ENCODE data around the gene IFRD2. TPM values are rescaled to one million over a fixed set of nuclear protein-coding genes. Genes with fewer than 3 reads are reported as not detected.
A peak's percentile ranks its signal among the peaks of the same experiment; 100 is the strongest.

IFRD2 gene
- total and polyA plus RNA-seq, 2 of the 8 experiments (the other 6 are each of a cell fraction or from before 2014, with no cell fraction given), result 76.7 to 88.8 TPM

DNA sequence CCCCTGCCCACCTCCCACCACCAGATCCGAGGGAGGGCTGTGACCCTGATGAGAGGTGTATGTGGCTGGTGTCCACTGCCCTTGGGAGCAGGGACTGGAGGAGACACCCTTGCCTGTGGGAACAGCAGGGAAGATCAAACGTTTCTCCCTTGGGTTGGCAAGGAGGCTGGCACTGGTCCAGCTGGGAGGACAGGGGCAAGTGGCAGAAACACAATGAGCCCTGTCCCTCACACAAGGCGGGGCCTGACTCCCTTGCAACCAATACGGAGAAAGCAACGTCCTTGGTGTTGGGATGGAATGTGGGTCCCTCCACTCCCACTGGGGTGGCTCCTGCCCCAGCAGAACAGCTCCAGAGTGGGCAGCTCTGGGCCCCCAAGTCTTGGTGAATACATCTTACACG, 25.1 kb upstream of the IFRD2 start:
- H2AK5ac ChIP-seq (ENCODE audit: low read depth, low read length), result no peak overlapping the region
- no peak overlapping the region for H2BK120ac ChIP-seq (replicated peaks; ENCODE audit: low read depth, low read length)
- ChIA-PET CTCF (ENCODE audit: partially characterized antibody) (interaction anchor here (0.6 to 3.6 kb wide), 5 partner anchors 10 to 139 kb away, joined by 4 to 17 read pairs (median 5); partner anchors contain the start of genes HYAL1 and TUSC2), POLR2A (ENCODE audit: partially characterized antibody) (interaction anchor here (0.7 to 12.6 kb wide), 3 partner anchors 12 to 25 kb away, joined by 3 to 149 read pairs (median 36); partner anchors contain the start of genes HYAL1, HYAL3, IFRD2 and NAA80)
- no peak overlapping the region for H2BK5ac ChIP-seq (ENCODE audit: low read depth, low read length)
- H3K9me3 ChIP-seq (ENCODE audit: insufficient read depth in 2 of 2, low read depth in 1 of 2, low read length in 1 of 2), result peaks cover 0 to 1% of the 10 kb centered on the region in 2 experiments; a peak in 1 of 4 replicates
- no peak overlapping the region for H3K23ac ChIP-seq (ENCODE audit: insufficient read length)
- no peak overlapping the region for H3K4me3 ChIP-seq (ENCODE audit: extremely low read depth in 1 of 4, insufficient read depth in 2 of 4, low read depth in 3 of 4, low read length in 4 of 4)
- peak overlapping the region; percentile 54; the same call in 1 of the 2 replicates for H4K8ac ChIP-seq (ENCODE audit: extremely low read depth, insufficient read depth, low read length)
- no peak overlapping the region for H2AFZ ChIP-seq (ENCODE audit: low read length)
- no peak overlapping the region; a peak in 1 of 4 replicates for H3K4me2 ChIP-seq (ENCODE audit: insufficient read depth in 1 of 2, low read depth in 2 of 2, low read length in 2 of 2)
- WGBS, 2 experiments (ENCODE audit: extremely low coverage in 1 of 2, insufficient coverage in 1 of 2, insufficient read length in 1 of 2, insufficient replicate concordance in 2 of 2, low coverage in 1 of 2, low lambda C conversion rate in 2 of 2, missing lambda C conversion rate in 1 of 2), result 83% methylated on average over 6 of the region's 6 CpGs; no CpG with 5 or more reads in 1 of the 2 experiments
- H3K27me3 ChIP-seq (replicated peaks in 1 of 4; ENCODE audit: control insufficient read depth in 3 of 4, extremely low read depth in 1 of 4, insufficient read depth in 3 of 4, low read length in 3 of 4), result no peaks in the 10 kb centered on the region
- H3K4me1 ChIP-seq (replicated peaks in 1 of 4; ENCODE audit: control insufficient read depth in 3 of 4, insufficient read depth in 4 of 4, low read length in 3 of 4), result peaks cover 0 to 15% (median 10%) of the 10 kb centered on the region in 4 experiments; a peak in 6 of 7 replicates
- H4K5ac ChIP-seq (ENCODE audit: insufficient read length, low read depth, low read length), result no peak overlapping the region
- H3K79me1 ChIP-seq (ENCODE audit: low read depth, low read length), result peaks cover 20% of the 10 kb centered on the region
- FAIRE-seq, result no peak
- peaks cover 10% of the 10 kb centered on the region for H3K23me2 ChIP-seq (ENCODE audit: low read depth, low read length)
- H3K4ac ChIP-seq (replicated peaks; ENCODE audit: insufficient read length, low read depth, low read length), result no peak overlapping the region
- no peak overlapping the region for H3K18ac ChIP-seq (ENCODE audit: extremely low read depth, low read length)
- H3K9ac ChIP-seq (replicated peaks in 1 of 4; ENCODE audit: extremely low read depth in 1 of 4, low read depth in 3 of 4, low read length in 3 of 4), result peak overlapping the region in 1 of 4 experiments; percentile 10; a peak in 1 of 7 replicates
- peaks cover 0 to 25% of the 10 kb centered on the region in 2 experiments; a peak in 3 of 4 replicates for H3K79me2 ChIP-seq (ENCODE audit: control insufficient read depth in 1 of 2, insufficient read depth in 2 of 2, low read length in 2 of 2)
- H3K36me3 ChIP-seq (ENCODE audit: control insufficient read depth in 2 of 4, insufficient read depth in 4 of 4, low read length in 3 of 4), result peaks cover 16 to 34% (median 28%) of the 10 kb centered on the region in 4 experiments
- no peak for DNase-seq (ENCODE audit: low read depth in 1 of 2, low spot score in 2 of 2)
- no peak overlapping the region for H2BK20ac ChIP-seq (ENCODE audit: low read length)
- H4K91ac ChIP-seq (replicated peaks; ENCODE audit: insufficient read length, low read length), result no peak overlapping the region
- H4K20me1 ChIP-seq (replicated peaks in 1 of 2; ENCODE audit: control insufficient read depth in 1 of 2, insufficient read depth in 2 of 2, low read length in 2 of 2), result peaks cover 19 to 35% of the 10 kb centered on the region in 2 experiments
- H2BK15ac ChIP-seq (ENCODE audit: low read length), result no peak overlapping the region
- no peak overlapping the region for H3K56ac ChIP-seq (replicated peaks; ENCODE audit: insufficient read length, low read depth, low read length)
- H3K14ac ChIP-seq (ENCODE audit: insufficient read length), result no peak overlapping the region
- H2BK12ac ChIP-seq (ENCODE audit: low read depth, low read length), result no peak overlapping the region
- H3K27ac ChIP-seq (ENCODE audit: low read depth, low read length), result no peak overlapping the region; the same call in 1 of the 2 replicates
- TF ChIP-seq RFX5 (IDR thresholded peaks at IDR 0.05; ENCODE audit: borderline replicate concordance, low read depth, low read length) (no peak), HDAC2 (IDR thresholded peaks at IDR 0.05; ENCODE audit: borderline replicate concordance in 1 of 2, low read depth in 2 of 2, low read length in 2 of 2) (no peak), POLR2A (IDR thresholded peaks at IDR 0.05; ENCODE audit: control extremely low read depth in 1 of 2, low read depth in 2 of 2, low read length in 2 of 2) (no peak), NANOG (IDR thresholded peaks at IDR 0.05; ENCODE audit: insufficient read depth, low read depth, low read length, poor library complexity, severe bottlenecking) (no peak), RBBP5 (IDR thresholded peaks at IDR 0.05; ENCODE audit: borderline replicate concordance, low read depth, low read length) (no peak), KDM4A (IDR thresholded peaks at IDR 0.05; ENCODE audit: low read depth, low read length, severe bottlenecking) (no peak), ZNF274 (IDR thresholded peaks at IDR 0.05; ENCODE audit: borderline replicate concordance, extremely low read depth, low read length) (no peak), CHD2 (IDR thresholded peaks at IDR 0.05; ENCODE audit: low read length) (no peak), KDM5A (IDR thresholded peaks at IDR 0.05; ENCODE audit: low read length) (no peak), FOSL1 (IDR thresholded peaks at IDR 0.05; ENCODE audit: insufficient read depth, low read depth, low read length) (no peak), NRF1 (IDR thresholded peaks at IDR 0.05; ENCODE audit: low read depth, low read length) (no peak)
- TF ChIP-seq, protein P1, sequence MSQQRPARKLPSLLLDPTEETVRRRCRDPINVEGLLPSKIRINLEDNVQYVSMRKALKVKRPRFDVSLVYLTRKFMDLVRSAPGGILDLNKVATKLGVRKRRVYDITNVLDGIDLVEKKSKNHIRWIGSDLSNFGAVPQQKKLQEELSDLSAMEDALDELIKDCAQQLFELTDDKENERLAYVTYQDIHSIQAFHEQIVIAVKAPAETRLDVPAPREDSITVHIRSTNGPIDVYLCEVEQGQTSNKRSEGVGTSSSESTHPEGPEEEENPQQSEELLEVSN (IDR thresholded peaks at IDR 0.05), result no peak

Data from H1 (cell line).